HCT116 (cell line): ENCODE measurements around the gene ATG12. TPM values are rescaled to one million over a fixed set of nuclear protein-coding genes. Genes with fewer than 3 reads are reported as not detected.

ENCODE experiments used
- ATAC-seq: fragments of 200-7000 bp; cut with Tn5 transposase; 2 replicates; pipeline ENCODE4 v1.9.1; 2020; ENCODE audit warnings: mild to moderate bottlenecking, moderate library complexity
- BruUV-seq: library from RNA; stranded (reverse); fragments of 400-500 nt; replicated peaks from 2 replicates; lab custom pipeline; 2021; lab: Mats Ljungman, UMichigan
- CTCF ChIA-PET: fragments of 300-600 bp; sonication (Branson Sonifier 250); formaldehyde crosslinking; loops from one replicate; lab custom pipeline; 2021; ENCODE audit warnings: antibody characterized with exemption; lab: Charles Lee
- POLR2A ChIA-PET: fragments of 300-600, 350-600 bp; sonication (Branson Sonifier 250); formaldehyde crosslinking; loops from one replicate; lab custom pipeline; 2021; ENCODE audit warnings: antibody characterized with exemption; lab: Charles Lee
- RAD21 ChIA-PET, 2 experiments: fragments of 300-600 bp; sonication (Branson Sonifier 250); formaldehyde crosslinking; loops; one replicate each; lab custom pipeline; 2023; ENCODE audit warnings: low total read pairs in 2 of 2; ENCODE audit not compliant: uncharacterized antibody in 2 of 2, unreplicated experiment in 2 of 2, low non-redundant PET in 1 of 2; lab: Charles Lee
- DNase-seq: peaks from one replicate; pipeline ENCODE4 v3.0.0-alpha.2; 2010; ENCODE audit warnings: low read depth, low spot score
- H2AFZ ChIP-seq: fragments of 200-600 bp; shearing (Covaris generic), sonication (generic); 2 replicates; pipeline ENCODE4 v1.6.1; 2017; ENCODE audit warnings: low read depth, mixed run types, mixed read lengths, antibody characterized with exemption, low read length; ENCODE audit not compliant: poor library complexity, severe bottlenecking
- H3K27ac ChIP-seq: 2 replicates; pipeline ENCODE4 v1.5.1; 2012; ENCODE audit warnings: low read depth, low read length
- H3K27me3 ChIP-seq: fragments of 200-600 bp; sonication (generic); 2 replicates; pipeline ENCODE4 v1.6.1; 2016; ENCODE audit warnings: mixed run types, low read length, mixed read lengths; ENCODE audit not compliant: insufficient read depth
- H3K36me3 ChIP-seq, 2 experiments: fragments of 200-500 bp in 1 of 2; fragments of 200-600 bp in 1 of 2; sonication (Bioruptor generic) in 1 of 2; sonication (generic) in 1 of 2; 2 replicates each; pipeline versions ENCODE4 v1.5.1 to v1.6.1; 2014 to 2016; ENCODE audit warnings: low read length in 2 of 2, inconsistent platforms in 1 of 2, mixed read lengths in 1 of 2, mixed run types in 1 of 2; ENCODE audit not compliant: insufficient read depth in 2 of 2, control insufficient read depth in 1 of 2
- H3K4me1 ChIP-seq, 2 experiments: fragments of 200-600 bp in 1 of 2; sonication (generic) in 1 of 2; 2 replicates each; pipeline versions ENCODE4 v1.5.1 to v1.6.1; 2012 to 2017; ENCODE audit warnings: low read length in 2 of 2, inconsistent platforms in 1 of 2, mild to moderate bottlenecking in 1 of 2, mixed read lengths in 1 of 2, mixed run types in 1 of 2, moderate library complexity in 1 of 2; ENCODE audit not compliant: insufficient read depth in 2 of 2, control insufficient read depth in 1 of 2
- H3K4me2 ChIP-seq: fragments of 200-600 bp; sonication (generic); 2 replicates; pipeline ENCODE4 v1.6.1; 2017; ENCODE audit warnings: mixed run types, low read length, mixed read lengths
- H3K4me3 ChIP-seq, 2 experiments: fragments of 200-600 bp in 1 of 2; sonication (generic) in 1 of 2; replicated peaks in 1 of 2; 2 replicates each; pipeline ENCODE4 v1.5.1; 2011 to 2016; ENCODE audit warnings: low read length in 2 of 2, control low read depth in 1 of 2, low read depth in 1 of 2, mild to moderate bottlenecking in 1 of 2, mixed read lengths in 1 of 2, mixed run types in 1 of 2
- H3K79me2 ChIP-seq: fragments of 200-600 bp; sonication (generic); 2 replicates; pipeline ENCODE4 v1.6.1; 2017; ENCODE audit warnings: mild to moderate bottlenecking, mixed run types, low read length, moderate library complexity, mixed read lengths; ENCODE audit not compliant: insufficient read depth
- H3K9ac ChIP-seq: fragments of 200-600 bp; sonication (generic); 2 replicates; pipeline ENCODE4 v1.6.1; 2016; ENCODE audit warnings: low read length, mixed read lengths
- H3K9me2 ChIP-seq: fragments of 200-600 bp; sonication (generic), shearing (Covaris generic); 2 replicates; pipeline ENCODE4 v1.6.1; 2017; ENCODE audit warnings: mixed run types, mild to moderate bottlenecking, moderate library complexity; ENCODE audit not compliant: insufficient read depth
- H3K9me3 ChIP-seq, 2 experiments: fragments of 200-500 bp in 1 of 2; fragments of 200-600 bp in 1 of 2; sonication (Bioruptor generic) in 1 of 2; sonication (generic) in 1 of 2; 2 replicates each; pipeline ENCODE4 v1.6.1; 2014 to 2017; ENCODE audit warnings: low read length in 2 of 2, mixed read lengths in 2 of 2, inconsistent platforms in 1 of 2, low read depth in 1 of 2, mild to moderate bottlenecking in 1 of 2, mixed run types in 1 of 2, moderate library complexity in 1 of 2; ENCODE audit not compliant: control insufficient read depth in 1 of 2, insufficient read depth in 1 of 2
- H4K20me1 ChIP-seq: fragments of 200-600 bp; sonication (generic), shearing (Covaris generic); 2 replicates; pipeline ENCODE4 v1.6.1; 2017; ENCODE audit warnings: mixed run types, mild to moderate bottlenecking, moderate library complexity; ENCODE audit not compliant: insufficient read depth
- ATF3 ChIP-seq: IDR thresholded peaks from 2 replicates; pipeline ENCODE4 v1.6.1; 2012
- CBX3 ChIP-seq: IDR thresholded peaks from 2 replicates; pipeline ENCODE4 v1.6.1; 2012; ENCODE audit warnings: low read depth
- CEBPB ChIP-seq: IDR thresholded peaks from 2 replicates; pipeline ENCODE4 v1.6.1; 2012; ENCODE audit warnings: low read depth
- EGR1 ChIP-seq: IDR thresholded peaks from 2 replicates; pipeline ENCODE4 v1.6.1; 2012; ENCODE audit warnings: low read depth
- ELF1 ChIP-seq: IDR thresholded peaks from 2 replicates; pipeline ENCODE4 v1.6.1; 2012; ENCODE audit warnings: low read depth, borderline replicate concordance
- EZH2phosphoT487 ChIP-seq: fragments of 200-600 bp; IDR thresholded peaks from 2 replicates; pipeline ENCODE4 v1.6.1; 2018; ENCODE audit warnings: antibody characterized with exemption, borderline replicate concordance
- POLR2A ChIP-seq: IDR thresholded peaks from 2 replicates; pipeline ENCODE4 v1.7.0; 2011; ENCODE audit warnings: borderline replicate concordance; ENCODE audit not compliant: insufficient read depth, insufficient read length; ENCODE audit errors: extremely low read depth
- POLR2AphosphoS5 ChIP-seq: IDR thresholded peaks from 2 replicates; pipeline ENCODE4 v1.6.1; 2011; ENCODE audit warnings: mild to moderate bottlenecking, low read depth, low read length, moderate library complexity
- RAD21 ChIP-seq: IDR thresholded peaks from 2 replicates; pipeline ENCODE4 v1.6.1; 2012; ENCODE audit warnings: low read depth, mild to moderate bottlenecking
- REST ChIP-seq: IDR thresholded peaks from 2 replicates; pipeline ENCODE4 v1.6.1; 2012; ENCODE audit warnings: low read depth
- SIN3A ChIP-seq: IDR thresholded peaks from 2 replicates; pipeline ENCODE4 v1.6.1; 2012; ENCODE audit warnings: low read depth
- TCF7L2 ChIP-seq: IDR thresholded peaks from 2 replicates; pipeline ENCODE4 v1.7.0; 2011; ENCODE audit warnings: borderline replicate concordance, inconsistent platforms; ENCODE audit not compliant: insufficient read depth, insufficient read length; ENCODE audit errors: extremely low read depth
- YY1 ChIP-seq: IDR thresholded peaks from 2 replicates; pipeline ENCODE4 v1.6.1; 2011; ENCODE audit warnings: low read length, low read depth, moderate library complexity, mild to moderate bottlenecking; ENCODE audit not compliant: insufficient replicate concordance; ENCODE audit errors: extremely low read depth
- ZFX ChIP-seq: fragments of 450-650 bp; IDR thresholded peaks from 2 replicates; pipeline ENCODE4 v1.6.1; 2017
- ZNF274 ChIP-seq: fragments of 200-500 bp; sonication (Bioruptor generic); IDR thresholded peaks from 2 replicates; pipeline ENCODE4 v1.6.1; 2014; ENCODE audit warnings: mild to moderate bottlenecking, low read depth, low read length, inconsistent platforms
- intact Hi-C: fragments of 100-400 bp; cut with micrococcal nuclease; formaldehyde crosslinking; loops from 2 replicates; pipeline ENCODE4 v1.10.0; 2022
- total RNA-seq: library from RNA; stranded (reverse); gene quantifications from one replicate; pipeline ENCODE4 v1.2.1, GENCODE V29; 2021; ENCODE audit not compliant: unreplicated experiment

Gene ATG12
- total RNA-seq, 1 experiment from 2014 or later: 270 TPM

- TF ChIP-seq REST (no peak), YY1 (no peak), CEBPB (no peak), ZFX (no peak), ELF1 (no peak)
- TF ChIP-seq, all 23 proteins: peak for 0
Observed at GRCh38 chr5:115811406-115811805, 30.0 kb downstream of the ATG12 start (continued).

GRCh38 chr5:115810761-115811160, 30.6 kb downstream of the ATG12 start:
- Histone ChIP-seq H3K4me2 (no peak overlapping the region), H3K27ac (no peak overlapping the region), H3K9me2 (no peaks in the 10 kb centered on the region)
- intact Hi-C loops: no loop called here
- TF ChIP-seq CBX3: no peak
- TF ChIP-seq POLR2A: no peak
- no peak for TF ChIP-seq ATF3
- no peak for TF ChIP-seq POLR2AphosphoS5
- TF ChIP-seq SIN3A: no peak
- no peak for TF ChIP-seq EZH2phosphoT487
- TF ChIP-seq ZFX: no peak
- TF ChIP-seq TCF7L2: no peak
- TF ChIP-seq ZNF274: no peak
- no peak for TF ChIP-seq RAD21
- no peak for TF ChIP-seq EGR1
- TF ChIP-seq, all 23 proteins: peak for 0
- ChIA-PET POLR2A (no interaction called here), RAD21 (no interaction called here), CTCF (no interaction called here)
- Histone ChIP-seq H3K36me3 (no peaks in the 10 kb centered on the region), H2AFZ (no peak overlapping the region), H3K9ac (no peak overlapping the region), H3K4me1 (peaks cover 0 to 13% of the 10 kb centered on the region in 2 experiments; a peak in 2 of 4 replicates), H3K27me3 (no peaks in the 10 kb centered on the region), H3K9me3 (no peaks in the 10 kb centered on the region), H3K4me3 (no peak overlapping the region), H4K20me1 (no peaks in the 10 kb centered on the region), H3K79me2 (no peaks in the 10 kb centered on the region)
- no TSS peak for BruUV-seq
- DNase-seq (no peak), ATAC-seq (no peak)
